ENCODE data around the gene AGRP. TPM values are rescaled to one million over a fixed set of nuclear protein-coding genes. Genes with fewer than 3 reads are reported as not detected.

The AGRP gene
- polyA plus RNA-seq (2013, experiment 1 of 2), result not detected
- not detected for polyA plus RNA-seq (2013, experiment 2 of 2)

- Histone ChIP-seq H3K4me1 (ENCODE audit: control insufficient read depth in 2 of 2, insufficient read depth in 1 of 2, low read depth in 1 of 2, low read length in 2 of 2) (peaks cover 3 to 14% of the 10 kb centered on the region in 2 donors), H3K4me3 (ENCODE audit: low read length in 2 of 2) (peak within 1 kb of the TSS in 1 of 2 donors; percentile 67), H2AFZ (ENCODE audit: low read length) (no peak within 1 kb of the TSS), H3K27ac (replicated peaks; ENCODE audit: low read length) (no peak within 1 kb of the TSS), H3K79me1 (ENCODE audit: low read depth, low read length) (no peaks in the 10 kb centered on the region), H3K14ac (ENCODE audit: low read length) (no peak within 1 kb of the TSS), H3K23ac (ENCODE audit: low read depth, low read length, poor library complexity) (no peak within 1 kb of the TSS), H2BK5ac (ENCODE audit: low read length) (no peak within 1 kb of the TSS), H3K18ac (ENCODE audit: low read length) (no peak within 1 kb of the TSS), H3K9me3 (replicated peaks in 1 of 2; ENCODE audit: control insufficient read depth in 2 of 2, insufficient read depth in 1 of 2, low read depth in 1 of 2, low read length in 2 of 2) (no peaks in the 10 kb centered on the region), H4K8ac (ENCODE audit: low read depth, low read length) (no peak within 1 kb of the TSS), H2AK5ac (ENCODE audit: low read depth, low read length) (peak within 1 kb of the TSS; percentile 30), H3K4ac (ENCODE audit: low read length) (no peak within 1 kb of the TSS), H4K91ac (ENCODE audit: low read depth, low read length, poor library complexity) (no peak within 1 kb of the TSS), H3K27me3 (ENCODE audit: control insufficient read depth in 3 of 3, insufficient read depth in 3 of 3, low read depth in 1 of 3, low read length in 3 of 3) (no peaks in the 10 kb centered on the region), H2BK15ac (ENCODE audit: low read length) (peak within 1 kb of the TSS; percentile 69), H3K4me2 (ENCODE audit: insufficient read depth, low read length, poor library complexity, severe bottlenecking) (no peak within 1 kb of the TSS), H3K9ac (ENCODE audit: low read depth, low read length, poor library complexity) (no peak within 1 kb of the TSS), H2BK120ac (ENCODE audit: low read depth, low read length) (no peak within 1 kb of the TSS), H3K36me3 (replicated peaks in 1 of 2; ENCODE audit: control insufficient read depth in 2 of 2, insufficient read depth in 2 of 2, low read length in 2 of 2) (peaks cover 0 to 16% of the 10 kb centered on the region in 2 donors), H2BK12ac (ENCODE audit: low read length) (no peak within 1 kb of the TSS)
- no peak for DNase-seq (ENCODE audit: low spot score)
- WGBS, 2 donors (ENCODE audit: extremely low coverage in 2 of 2, insufficient read length in 2 of 2, insufficient replicate concordance in 1 of 2), result no CpG with 5 or more reads among the region's 6 CpGs
These were observed at the start of gene AGRP for GRCh38 chr16:67483150-67483549. Gene AGRP (minus strand): TSS chr16:67483547. CDS start chr16:67483398, 149 bp downstream.

GRCh38 chr16:67531247-67531646 is 47.9 kb upstream of the AGRP start:
- Histone ChIP-seq H3K27me3 (ENCODE audit: control insufficient read depth in 3 of 3, insufficient read depth in 3 of 3, low read depth in 1 of 3, low read length in 3 of 3) (peaks cover 5 to 58% (median 7%) of the 10 kb centered on the region in 3 experiments), H3K4ac (ENCODE audit: low read length) (no peak overlapping the region), H3K4me3 (ENCODE audit: low read length in 2 of 2) (no peak overlapping the region), H3K18ac (ENCODE audit: low read length) (peak overlapping the region; percentile 23), H2BK5ac (ENCODE audit: low read length) (no peak overlapping the region), H2BK15ac (ENCODE audit: low read length) (no peak overlapping the region), H3K23ac (ENCODE audit: low read depth, low read length, poor library complexity) (no peak overlapping the region), H3K79me1 (ENCODE audit: low read depth, low read length) (peaks cover 2% of the 10 kb centered on the region), H3K14ac (ENCODE audit: low read length) (peak overlapping the region; percentile 23), H3K4me1 (ENCODE audit: control insufficient read depth in 2 of 2, insufficient read depth in 1 of 2, low read depth in 1 of 2, low read length in 2 of 2) (peaks cover 14 to 20% of the 10 kb centered on the region in 2 donors), H2BK12ac (ENCODE audit: low read length) (no peak overlapping the region), H3K9ac (ENCODE audit: low read depth, low read length, poor library complexity) (no peak overlapping the region), H2AK5ac (ENCODE audit: low read depth, low read length) (no peak overlapping the region), H3K4me2 (ENCODE audit: insufficient read depth, low read length, poor library complexity, severe bottlenecking) (no peak overlapping the region), H2AFZ (ENCODE audit: low read length) (no peak overlapping the region), H3K27ac (replicated peaks; ENCODE audit: low read length) (no peak overlapping the region), H3K36me3 (replicated peaks in 1 of 2; ENCODE audit: control insufficient read depth in 2 of 2, insufficient read depth in 2 of 2, low read length in 2 of 2) (peaks cover 0 to 4% of the 10 kb centered on the region in 2 donors), H4K91ac (ENCODE audit: low read depth, low read length, poor library complexity) (no peak overlapping the region), H4K8ac (ENCODE audit: low read depth, low read length) (no peak overlapping the region), H3K9me3 (replicated peaks in 1 of 2; ENCODE audit: control insufficient read depth in 2 of 2, insufficient read depth in 1 of 2, low read depth in 1 of 2, low read length in 2 of 2) (no peaks in the 10 kb centered on the region), H2BK120ac (ENCODE audit: low read depth, low read length) (no peak overlapping the region)
- no peak for DNase-seq (ENCODE audit: low spot score)
- WGBS, 2 donors (ENCODE audit: extremely low coverage in 2 of 2, insufficient read length in 2 of 2, insufficient replicate concordance in 1 of 2), result no CpG with 5 or more reads among the region's 4 CpGs

GRCh38 chr16:67530013-67530939 is 46.9 kb upstream of the AGRP start:
- Histone ChIP-seq H3K4me1 (ENCODE audit: control insufficient read depth in 2 of 2, insufficient read depth in 1 of 2, low read depth in 1 of 2, low read length in 2 of 2) (peaks cover 14 to 20% of the 10 kb centered on the region in 2 donors), H3K9me3 (replicated peaks in 1 of 2; ENCODE audit: control insufficient read depth in 2 of 2, insufficient read depth in 1 of 2, low read depth in 1 of 2, low read length in 2 of 2) (no peaks in the 10 kb centered on the region), H3K4ac (ENCODE audit: low read length) (no peak overlapping the region), H3K4me3 (ENCODE audit: low read length in 2 of 2) (peak overlapping the region; percentile 89 to 96), H2BK120ac (ENCODE audit: low read depth, low read length) (no peak overlapping the region), H3K4me2 (ENCODE audit: insufficient read depth, low read length, poor library complexity, severe bottlenecking) (peak overlapping the region; percentile 97), H3K18ac (ENCODE audit: low read length) (peak overlapping the region; percentile 95), H3K14ac (ENCODE audit: low read length) (no peak overlapping the region), H3K27me3 (ENCODE audit: control insufficient read depth in 3 of 3, insufficient read depth in 3 of 3, low read depth in 1 of 3, low read length in 3 of 3) (peaks cover 2 to 53% (median 5%) of the 10 kb centered on the region in 3 experiments), H2AK5ac (ENCODE audit: low read depth, low read length) (peak overlapping the region; percentile 72), H2BK5ac (ENCODE audit: low read length) (no peak overlapping the region), H3K27ac (replicated peaks; ENCODE audit: low read length) (no peak overlapping the region), H3K23ac (ENCODE audit: low read depth, low read length, poor library complexity) (peak overlapping the region; percentile 89), H2AFZ (ENCODE audit: low read length) (peak overlapping the region; percentile 96), H3K36me3 (replicated peaks in 1 of 2; ENCODE audit: control insufficient read depth in 2 of 2, insufficient read depth in 2 of 2, low read length in 2 of 2) (peaks cover 0 to 4% of the 10 kb centered on the region in 2 donors), H2BK15ac (ENCODE audit: low read length) (peak overlapping the region; percentile 20), H2BK12ac (ENCODE audit: low read length) (no peak overlapping the region), H3K9ac (ENCODE audit: low read depth, low read length, poor library complexity) (peak overlapping the region; percentile 66), H4K8ac (ENCODE audit: low read depth, low read length) (no peak overlapping the region), H4K91ac (ENCODE audit: low read depth, low read length, poor library complexity) (no peak overlapping the region), H3K79me1 (ENCODE audit: low read depth, low read length) (peaks cover 2% of the 10 kb centered on the region)
- no CpG with 5 or more reads among the region's 48 CpGs for WGBS, 2 donors (ENCODE audit: extremely low coverage in 2 of 2, insufficient read length in 2 of 2, insufficient replicate concordance in 1 of 2)
- DNase-seq (ENCODE audit: low spot score), result no peak

GRCh38 chr16:67529582-67530012 is 46.2 kb upstream of the AGRP start:
- Histone ChIP-seq H3K36me3 (replicated peaks in 1 of 2; ENCODE audit: control insufficient read depth in 2 of 2, insufficient read depth in 2 of 2, low read length in 2 of 2) (peaks cover 0 to 4% of the 10 kb centered on the region in 2 donors), H3K27ac (replicated peaks; ENCODE audit: low read length) (no peak overlapping the region), H3K27me3 (ENCODE audit: control insufficient read depth in 3 of 3, insufficient read depth in 3 of 3, low read depth in 1 of 3, low read length in 3 of 3) (peaks cover 4 to 53% (median 9%) of the 10 kb centered on the region in 3 experiments), H3K4me3 (ENCODE audit: low read length in 2 of 2) (peak overlapping the region; percentile 89 to 96), H2AFZ (ENCODE audit: low read length) (peak overlapping the region; percentile 96), H3K23ac (ENCODE audit: low read depth, low read length, poor library complexity) (peak overlapping the region; percentile 89), H2BK120ac (ENCODE audit: low read depth, low read length) (no peak overlapping the region), H3K4ac (ENCODE audit: low read length) (no peak overlapping the region), H3K4me1 (ENCODE audit: control insufficient read depth in 2 of 2, insufficient read depth in 1 of 2, low read depth in 1 of 2, low read length in 2 of 2) (peaks cover 17 to 20% of the 10 kb centered on the region in 2 donors), H3K9me3 (replicated peaks in 1 of 2; ENCODE audit: control insufficient read depth in 2 of 2, insufficient read depth in 1 of 2, low read depth in 1 of 2, low read length in 2 of 2) (no peaks in the 10 kb centered on the region), H3K79me1 (ENCODE audit: low read depth, low read length) (peaks cover 2% of the 10 kb centered on the region), H3K4me2 (ENCODE audit: insufficient read depth, low read length, poor library complexity, severe bottlenecking) (peak overlapping the region; percentile 97), H2BK5ac (ENCODE audit: low read length) (peak overlapping the region; percentile 79), H3K14ac (ENCODE audit: low read length) (peak overlapping the region; percentile 23), H3K9ac (ENCODE audit: low read depth, low read length, poor library complexity) (peak overlapping the region; percentile 88), H3K18ac (ENCODE audit: low read length) (peak overlapping the region; percentile 95), H2AK5ac (ENCODE audit: low read depth, low read length) (peak overlapping the region; percentile 73), H4K8ac (ENCODE audit: low read depth, low read length) (no peak overlapping the region), H2BK15ac (ENCODE audit: low read length) (no peak overlapping the region), H4K91ac (ENCODE audit: low read depth, low read length, poor library complexity) (no peak overlapping the region), H2BK12ac (ENCODE audit: low read length) (no peak overlapping the region)
- no peak for DNase-seq (ENCODE audit: low spot score)
- no CpG with 5 or more reads among the region's 16 CpGs for WGBS, 2 donors (ENCODE audit: extremely low coverage in 2 of 2, insufficient read length in 2 of 2, insufficient replicate concordance in 1 of 2)
